UCSD-AML1 (cell line): Measurements from ENCODE around the gene CENATAC.
A peak's percentile ranks its signal among the peaks of the same experiment; 100 is the strongest.
"Not testable (repeated sequence)": the region's sequence is repeated elsewhere in the genome, so short reads cannot be mapped to it uniquely, and the experiment has no call there.

ENCODE experiments used
- DNase-seq: peaks from one replicate; lab custom pipeline; 2025; ENCODE audit not compliant: unreplicated experiment; lab: John Stamatoyannopoulos, UW

CENATAC gene

GRCh38 chr11:119051440-119052162, 53.7 kb downstream of the CENATAC start:
- DNase-seq, result no peak

DNA sequence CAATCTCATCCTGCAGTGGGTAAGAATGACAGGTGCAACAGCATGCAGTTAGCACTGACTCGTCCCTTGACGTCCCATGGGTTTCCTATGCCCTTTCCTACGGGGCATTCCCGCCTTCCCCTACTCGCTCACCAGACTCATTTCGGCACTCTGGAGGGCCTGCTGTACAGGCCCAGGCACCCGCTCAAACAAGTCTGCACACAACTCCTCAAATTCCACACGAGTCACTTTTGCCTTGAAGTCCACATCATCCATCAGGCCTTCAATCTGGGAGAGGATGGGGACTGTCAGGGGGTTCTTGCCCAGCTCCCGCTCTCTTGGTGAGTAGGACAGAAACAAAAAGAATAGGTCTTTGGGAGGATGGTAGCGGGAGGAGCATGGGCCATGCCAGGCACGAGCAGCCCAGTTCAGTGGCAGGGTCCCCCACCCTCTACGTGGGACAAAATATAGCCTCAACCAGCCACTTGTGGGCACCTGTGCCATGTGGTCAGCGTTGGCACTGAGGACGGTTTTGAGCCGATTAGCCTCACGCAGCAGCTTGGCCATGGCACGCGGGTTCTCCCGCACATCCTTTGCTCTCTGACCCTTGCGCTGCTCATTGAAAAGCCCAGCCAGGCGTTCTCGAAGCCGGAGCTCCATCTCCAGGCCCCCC, 54.4 kb downstream of the CENATAC start:
- DNase-seq, result no peak

DNA sequence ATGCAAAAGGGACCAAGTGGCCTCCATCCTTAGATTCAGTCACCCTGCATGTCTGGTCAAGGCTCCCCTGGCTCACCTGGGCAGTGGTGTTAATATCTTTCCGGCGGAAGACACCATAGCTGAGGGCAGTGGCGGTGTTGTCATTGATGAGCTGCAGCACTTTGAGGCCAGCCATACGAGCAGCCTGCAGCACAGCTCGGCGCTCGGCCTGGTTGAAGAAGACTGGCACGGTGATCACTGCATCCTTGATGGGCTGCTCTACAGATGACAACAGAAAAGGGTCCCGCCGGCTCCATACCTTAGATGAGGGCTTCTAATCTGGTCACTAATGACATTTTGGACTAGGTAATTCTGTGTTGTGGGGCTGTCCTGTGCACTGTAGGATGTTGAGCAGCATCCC, 56.5 kb downstream of the CENATAC start:
- DNase-seq, result no peak

DNA sequence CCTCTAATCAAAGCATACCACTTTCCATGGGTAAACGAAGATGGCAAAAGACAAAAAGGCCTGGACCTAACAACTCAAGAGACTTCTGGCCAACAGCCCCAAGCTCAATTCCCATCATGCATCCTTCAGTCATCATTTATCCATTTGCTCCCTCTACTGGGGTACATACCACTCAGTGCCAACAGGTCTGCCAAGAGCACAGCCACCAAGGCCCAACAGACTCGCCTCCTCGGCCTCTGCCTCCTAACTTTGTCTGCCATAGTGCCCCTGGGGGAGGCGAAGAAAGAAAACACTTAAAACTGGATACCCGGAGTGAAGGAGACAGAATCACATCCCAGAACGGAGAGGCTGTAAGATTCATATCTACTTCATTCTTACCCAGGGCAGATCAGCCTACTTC, 58.0 kb downstream of the CENATAC start:
- peak; percentile 24 for DNase-seq

GRCh38 chr11:119056421-119056999, 58.6 kb downstream of the CENATAC start:
- DNase-seq, result peak; percentile 42

GRCh38 chr11:119057000-119057769, 59.2 kb downstream of the CENATAC start, which contains the start of gene HYOU1:
TSS of gene HYOU1 (minus strand) at chr11:119057205. CDS start at chr11:119056160, 1,045 bp downstream.
- peak; percentile 98 for DNase-seq

- not testable (repeated sequence) for DNase-seq
Measured at GRCh38 chr11:119059128-119059527, 61.2 kb downstream of the CENATAC start.

GRCh38 chr11:119061256-119061655, 63.3 kb downstream of the CENATAC start:
- no peak for DNase-seq

GRCh38 chr11:119062779-119063178, 64.8 kb downstream of the CENATAC start:
- no peak for DNase-seq

DNA sequence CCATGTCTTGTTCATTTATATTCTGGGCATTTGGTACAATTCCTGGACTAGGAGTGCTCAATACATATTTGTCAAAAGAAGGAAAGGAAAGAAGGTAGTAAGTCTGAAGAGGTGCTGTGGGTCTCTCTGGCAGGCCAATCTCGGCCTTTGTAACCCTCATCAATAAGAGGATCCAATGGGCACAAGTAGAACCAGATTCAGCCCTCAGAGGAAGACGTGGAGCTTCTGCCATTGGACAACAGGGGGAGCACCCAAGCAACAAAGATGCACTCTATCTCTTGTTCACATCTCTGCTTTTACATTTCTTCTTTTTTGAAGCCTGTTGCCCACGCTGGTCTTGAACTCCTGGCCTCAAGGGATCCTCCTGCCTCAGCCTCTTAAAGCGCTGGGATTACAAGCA, 67.4 kb downstream of the CENATAC start:
- peak; percentile 23 for DNase-seq
